ENCODE data around the gene P4HA3. TPM values are rescaled to one million over a fixed set of nuclear protein-coding genes. Genes with fewer than 3 reads are reported as not detected.
A peak's percentile ranks its signal among the peaks of the same experiment; 100 is the strongest.

Gene P4HA3
- total RNA-seq, 1 donor from 2014 or later, result 0.34 TPM

DNA sequence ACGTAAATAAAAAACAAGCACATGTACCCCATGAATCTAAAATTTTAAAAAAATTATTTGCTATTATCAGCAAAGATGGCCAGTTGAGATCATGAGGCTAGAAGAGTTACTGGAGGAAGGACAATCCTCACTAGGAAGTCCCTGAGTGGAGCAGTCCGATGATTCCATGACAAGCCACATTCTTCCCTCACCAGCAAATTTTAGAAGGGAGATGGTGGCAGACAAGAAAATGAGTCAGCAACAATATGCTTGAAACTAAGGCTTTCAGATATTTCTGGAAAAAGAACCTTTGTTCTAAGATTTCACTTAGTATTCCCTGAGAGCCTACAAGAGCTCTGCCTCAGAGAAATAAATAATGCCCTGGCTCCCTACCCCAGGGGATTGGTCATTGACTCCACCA lies 34.9 kb downstream of the P4HA3 start:
- TF ChIP-seq, protein P1, sequence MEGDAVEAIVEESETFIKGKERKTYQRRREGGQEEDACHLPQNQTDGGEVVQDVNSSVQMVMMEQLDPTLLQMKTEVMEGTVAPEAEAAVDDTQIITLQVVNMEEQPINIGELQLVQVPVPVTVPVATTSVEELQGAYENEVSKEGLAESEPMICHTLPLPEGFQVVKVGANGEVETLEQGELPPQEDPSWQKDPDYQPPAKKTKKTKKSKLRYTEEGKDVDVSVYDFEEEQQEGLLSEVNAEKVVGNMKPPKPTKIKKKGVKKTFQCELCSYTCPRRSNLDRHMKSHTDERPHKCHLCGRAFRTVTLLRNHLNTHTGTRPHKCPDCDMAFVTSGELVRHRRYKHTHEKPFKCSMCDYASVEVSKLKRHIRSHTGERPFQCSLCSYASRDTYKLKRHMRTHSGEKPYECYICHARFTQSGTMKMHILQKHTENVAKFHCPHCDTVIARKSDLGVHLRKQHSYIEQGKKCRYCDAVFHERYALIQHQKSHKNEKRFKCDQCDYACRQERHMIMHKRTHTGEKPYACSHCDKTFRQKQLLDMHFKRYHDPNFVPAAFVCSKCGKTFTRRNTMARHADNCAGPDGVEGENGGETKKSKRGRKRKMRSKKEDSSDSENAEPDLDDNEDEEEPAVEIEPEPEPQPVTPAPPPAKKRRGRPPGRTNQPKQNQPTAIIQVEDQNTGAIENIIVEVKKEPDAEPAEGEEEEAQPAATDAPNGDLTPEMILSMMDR (conservative IDR thresholded peaks at IDR 0.05), result no peak
- H3K36me3 Mint-ChIP-seq, result no peaks in the 10 kb centered on the region
- H3K4me3 Mint-ChIP-seq, result no peak overlapping the region
- H3K9me3 Mint-ChIP-seq, result no peaks in the 10 kb centered on the region
- H3K27ac Mint-ChIP-seq, result no peak overlapping the region
- H3K4me1 Mint-ChIP-seq (ENCODE audit: unreplicated experiment), result no peaks in the 10 kb centered on the region
- no peak for DNase-seq (ENCODE audit: extremely low spot score, unreplicated experiment)
- peaks cover 9% of the 10 kb centered on the region for H3K27me3 Mint-ChIP-seq

DNA sequence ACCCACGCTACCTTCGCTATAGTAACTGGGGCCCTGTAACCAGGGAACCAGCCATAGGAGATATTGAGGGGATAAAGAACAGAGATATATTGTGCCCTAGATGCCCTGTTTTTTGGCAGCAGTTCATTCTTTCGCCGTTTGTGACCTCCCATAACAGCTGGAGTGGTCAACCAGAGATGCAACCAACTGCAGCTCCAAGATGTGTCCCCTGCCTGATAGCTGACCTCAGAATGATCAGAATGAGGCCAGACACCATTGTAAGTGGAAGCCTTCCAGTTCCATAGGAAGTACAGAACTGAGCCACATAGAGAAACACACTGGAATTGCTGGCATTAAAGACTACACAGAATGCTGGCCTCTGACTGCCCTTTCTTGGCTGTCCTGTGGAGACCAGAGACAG lies 39.2 kb downstream of the P4HA3 start:
- no peaks in the 10 kb centered on the region for H3K9me3 Mint-ChIP-seq

DNA sequence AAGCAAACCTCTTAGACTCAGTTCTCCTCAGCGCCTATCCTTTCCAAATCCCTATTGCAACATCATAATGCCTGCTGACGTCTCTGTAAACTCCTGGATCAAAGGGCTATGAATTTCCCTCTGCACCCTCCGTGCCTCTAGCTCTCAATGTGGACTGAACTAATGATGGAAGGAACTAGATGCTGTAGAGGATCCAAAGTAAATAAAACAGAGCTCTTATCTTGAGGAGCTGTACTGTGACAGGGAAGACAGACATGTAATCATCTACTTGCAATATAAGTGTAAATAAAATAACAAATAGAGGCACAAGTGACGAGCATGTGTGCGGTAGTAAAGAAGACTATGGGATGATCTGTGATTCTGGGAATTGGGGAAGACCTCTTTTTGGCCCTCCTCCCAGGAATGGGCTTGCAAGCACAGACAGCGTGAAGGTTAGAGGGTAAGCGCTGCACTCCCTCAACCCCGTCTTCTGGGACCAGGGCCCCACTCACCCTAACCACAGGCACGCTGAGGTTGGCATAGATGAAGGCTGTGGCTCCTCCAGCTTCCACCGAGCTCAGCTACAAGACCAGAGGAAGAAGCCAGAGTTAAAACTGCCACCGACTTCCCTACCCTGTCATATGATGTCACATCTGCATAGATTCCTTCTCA lies 42.2 kb downstream of the P4HA3 start:
- peak; percentile 34 for DNase-seq (ENCODE audit: extremely low spot score, unreplicated experiment)
- Mint-ChIP-seq H3K4me3 (no peak overlapping the region), H3K36me3 (no peaks in the 10 kb centered on the region), H3K27me3 (peaks cover 23% of the 10 kb centered on the region), H3K27ac (no peak overlapping the region), H3K4me1 (ENCODE audit: unreplicated experiment) (no peaks in the 10 kb centered on the region), H3K9me3 (no peaks in the 10 kb centered on the region)
- TF ChIP-seq, protein P1 (conservative IDR thresholded peaks at IDR 0.05), result no peak

More for the DNA sequence above, 39.2 kb downstream of the P4HA3 start:
- Mint-ChIP-seq H3K36me3 (no peaks in the 10 kb centered on the region), H3K4me1 (ENCODE audit: unreplicated experiment) (no peaks in the 10 kb centered on the region), H3K27me3 (peaks cover 23% of the 10 kb centered on the region), H3K27ac (no peak overlapping the region), H3K4me3 (no peak overlapping the region)
- DNase-seq (ENCODE audit: extremely low spot score, unreplicated experiment), result peak; percentile 7
- TF ChIP-seq, protein P1 (conservative IDR thresholded peaks at IDR 0.05), result no peak

DNA sequence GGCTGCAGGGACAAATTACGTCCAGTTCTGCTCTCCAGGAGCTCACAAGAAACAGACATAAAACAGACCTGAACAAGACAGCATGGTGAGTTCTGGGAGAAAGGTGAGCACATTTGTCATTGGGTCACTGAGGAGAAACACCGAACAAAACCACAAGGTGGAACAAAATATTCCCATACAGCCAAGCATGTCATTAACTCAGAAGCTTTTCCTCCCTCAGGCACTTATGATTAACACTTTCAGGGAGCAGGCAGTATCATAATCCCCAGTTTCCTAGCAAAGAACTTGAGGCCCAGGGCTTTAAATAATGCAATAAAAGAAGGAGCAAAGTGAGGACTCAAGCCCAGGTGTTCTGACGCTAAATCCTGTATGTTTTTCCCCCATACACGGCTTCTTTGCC lies 43.0 kb downstream of the P4HA3 start:
- no peak overlapping the region for H3K27ac Mint-ChIP-seq
- H3K9me3 Mint-ChIP-seq, result no peaks in the 10 kb centered on the region
- no peaks in the 10 kb centered on the region for H3K4me1 Mint-ChIP-seq (ENCODE audit: unreplicated experiment)
- TF ChIP-seq, protein P1 (conservative IDR thresholded peaks at IDR 0.05), result no peak
- H3K27me3 Mint-ChIP-seq, result peaks cover 23% of the 10 kb centered on the region
- no peak for DNase-seq (ENCODE audit: extremely low spot score, unreplicated experiment)
- no peak overlapping the region for H3K4me3 Mint-ChIP-seq
- no peaks in the 10 kb centered on the region for H3K36me3 Mint-ChIP-seq

DNA sequence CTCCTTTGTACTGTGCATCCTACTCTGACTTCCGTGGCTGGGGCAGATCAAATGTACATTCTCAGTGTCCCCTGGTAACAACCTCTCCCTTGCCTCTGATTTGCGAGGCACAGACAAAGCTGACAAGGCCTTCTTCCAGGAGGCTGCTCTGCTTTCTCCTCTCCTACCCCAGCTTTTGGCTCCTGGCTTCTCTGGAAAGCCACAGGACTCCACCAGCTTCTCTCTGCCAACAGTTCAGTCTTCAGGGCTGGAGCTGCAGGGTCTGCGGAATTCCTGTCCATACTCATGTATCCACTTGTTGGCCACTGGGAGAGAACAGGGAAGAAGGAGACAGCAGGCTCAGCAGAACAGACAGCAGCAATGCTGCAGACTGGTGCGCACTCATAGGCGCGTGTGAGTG lies 44.4 kb downstream of the P4HA3 start:
- no peaks in the 10 kb centered on the region for H3K36me3 Mint-ChIP-seq
- DNase-seq (ENCODE audit: extremely low spot score, unreplicated experiment), result peak; percentile 31
- no peak overlapping the region for H3K27ac Mint-ChIP-seq
- H3K4me1 Mint-ChIP-seq (ENCODE audit: unreplicated experiment), result no peaks in the 10 kb centered on the region
- H3K4me3 Mint-ChIP-seq, result no peak overlapping the region
- H3K9me3 Mint-ChIP-seq, result no peaks in the 10 kb centered on the region
- TF ChIP-seq, protein P1 (conservative IDR thresholded peaks at IDR 0.05), result no peak
- peaks cover 26% of the 10 kb centered on the region for H3K27me3 Mint-ChIP-seq

All from type B pancreatic cell (in vitro differentiated cells).